H1 (cell line): ENCODE data around the gene POU3F1. TPM values are rescaled to one million over a fixed set of nuclear protein-coding genes. Genes with fewer than 3 reads are reported as not detected.
A peak's percentile ranks its signal among the peaks of the same experiment; 100 is the strongest.

Experiments used
- CTCF ChIA-PET: fragments of 300-600 bp; sonication (Branson Sonifier 250); formaldehyde crosslinking; loops from one replicate; lab custom pipeline; 2021; ENCODE audit not compliant: partially characterized antibody; lab: Charles Lee
- POLR2A ChIA-PET: fragments of 300-600 bp; sonication (Branson Sonifier 250); formaldehyde crosslinking; loops from one replicate; lab custom pipeline; 2021; ENCODE audit warnings: inconsistent platforms; ENCODE audit not compliant: partially characterized antibody; lab: Charles Lee
- DNase-seq, 2 experiments: peaks; one replicate each; pipeline versions ENCODE4 v3.0.0 to v3.0.0-alpha.2; 2010 to 2022; ENCODE audit warnings: low spot score in 2 of 2, low read depth in 1 of 2, mixed read lengths in 1 of 2
- FAIRE-seq: peaks from 2 replicates; lab custom pipeline; 2011; peaks lifted over from hg19 to GRCh38; lab: Jason Lieb, UNC
- H2AFZ ChIP-seq: 2 replicates; pipeline ENCODE4 v1.8.1; 2012; ENCODE audit warnings: low read length, inconsistent platforms
- H2AK5ac ChIP-seq: 2 replicates; pipeline ENCODE4 v1.6.1; 2013; ENCODE audit warnings: low read depth, low read length
- H2BK120ac ChIP-seq: replicated peaks from 2 replicates; pipeline ENCODE3; 2013; ENCODE audit warnings: low read depth, low read length, inconsistent platforms
- H2BK12ac ChIP-seq: 2 replicates; pipeline ENCODE4 v1.6.1; 2013; ENCODE audit warnings: low read depth, low read length
- H2BK15ac ChIP-seq: 2 replicates; pipeline ENCODE4 v1.6.1; 2013; ENCODE audit warnings: low read length
- H2BK20ac ChIP-seq: 2 replicates; pipeline ENCODE4 v1.6.1; 2013; ENCODE audit warnings: low read length
- H2BK5ac ChIP-seq: 2 replicates; pipeline ENCODE4 v1.6.1; 2013; ENCODE audit warnings: low read depth, low read length
- H3K14ac ChIP-seq: 2 replicates; pipeline ENCODE4 v1.6.1; 2013; ENCODE audit warnings: inconsistent platforms; ENCODE audit not compliant: insufficient read length
- H3K18ac ChIP-seq: 2 replicates; pipeline ENCODE4 v1.6.1; 2013; ENCODE audit warnings: low read length; ENCODE audit errors: extremely low read depth
- H3K23ac ChIP-seq: 2 replicates; pipeline ENCODE4 v1.6.1; 2013; ENCODE audit warnings: inconsistent platforms; ENCODE audit not compliant: insufficient read length
- H3K23me2 ChIP-seq: 2 replicates; pipeline ENCODE4 v1.6.1; 2013; ENCODE audit warnings: low read depth, low read length
- H3K27ac ChIP-seq: 2 replicates; pipeline ENCODE4 v1.6.1; 2011; ENCODE audit warnings: low read depth, low read length, inconsistent platforms
- H3K27me3 ChIP-seq, 4 experiments: replicated peaks in 1 of 4; 1 replicate in 1 of 4; 2 replicates in 3 of 4; pipeline versions ENCODE4 v1.6.1 to v1.8.1; 2011 to 2013; ENCODE audit warnings: low read length in 3 of 4, mild to moderate bottlenecking in 3 of 4, inconsistent platforms in 2 of 4, mixed read lengths in 2 of 4, moderate library complexity in 1 of 4; ENCODE audit not compliant: control insufficient read depth in 3 of 4, insufficient read depth in 3 of 4; ENCODE audit errors: extremely low read depth in 1 of 4
- H3K36me3 ChIP-seq, 4 experiments: 2 replicates each; pipeline versions ENCODE4 v1.6.1 to v1.8.1; 2011 to 2013; ENCODE audit warnings: mild to moderate bottlenecking in 4 of 4, low read length in 3 of 4, moderate library complexity in 2 of 4, control low read depth in 1 of 4, inconsistent platforms in 1 of 4; ENCODE audit not compliant: insufficient read depth in 4 of 4, control insufficient read depth in 2 of 4
- H3K4ac ChIP-seq: replicated peaks from 2 replicates; pipeline ENCODE3; 2013; ENCODE audit warnings: low read length, low read depth, mixed read lengths, inconsistent platforms; ENCODE audit not compliant: insufficient read length
- H3K4me1 ChIP-seq, 4 experiments: replicated peaks in 1 of 4; 1 replicate in 1 of 4; 2 replicates in 3 of 4; pipeline versions ENCODE4 v1.6.1 to v1.8.1; 2011 to 2013; ENCODE audit warnings: low read length in 3 of 4, inconsistent platforms in 2 of 4, mixed read lengths in 1 of 4; ENCODE audit not compliant: insufficient read depth in 4 of 4, control insufficient read depth in 3 of 4
- H3K4me2 ChIP-seq, 2 experiments: 2 replicates each; pipeline versions ENCODE4 v1.6.1 to v1.8.1; 2011 to 2013; ENCODE audit warnings: low read depth in 2 of 2, low read length in 2 of 2, control low read depth in 1 of 2, inconsistent platforms in 1 of 2, mild to moderate bottlenecking in 1 of 2; ENCODE audit not compliant: insufficient read depth in 1 of 2
- H3K4me3 ChIP-seq, 4 experiments: fragments of 200-600, 300-600 bp in 1 of 4; sonication (generic), shearing (Covaris generic), sonication (Bioruptor Twin) in 1 of 4; 2 replicates each; pipeline versions ENCODE4 v1.5.1 to v1.8.1; 2011 to 2016; ENCODE audit warnings: low read length in 4 of 4, low read depth in 3 of 4, control low read depth in 2 of 4, inconsistent platforms in 2 of 4, mild to moderate bottlenecking in 2 of 4, mixed read lengths in 1 of 4, moderate library complexity in 1 of 4; ENCODE audit not compliant: insufficient read depth in 2 of 4; ENCODE audit errors: extremely low read depth in 1 of 4
- H3K56ac ChIP-seq: replicated peaks from 2 replicates; pipeline ENCODE3; 2013; ENCODE audit warnings: low read depth, mild to moderate bottlenecking, mixed read lengths, low read length, inconsistent platforms; ENCODE audit not compliant: insufficient read length
- H3K79me1 ChIP-seq: 2 replicates; pipeline ENCODE4 v1.6.1; 2013; ENCODE audit warnings: low read depth, low read length, control low read depth
- H3K79me2 ChIP-seq, 2 experiments: 2 replicates each; pipeline versions ENCODE4 v1.6.1 to v1.8.1; 2012 to 2013; ENCODE audit warnings: low read length in 2 of 2, mild to moderate bottlenecking in 2 of 2, inconsistent platforms in 1 of 2; ENCODE audit not compliant: insufficient read depth in 2 of 2, control insufficient read depth in 1 of 2
- H3K9ac ChIP-seq, 4 experiments: replicated peaks in 1 of 4; 1 replicate in 1 of 4; 2 replicates in 3 of 4; pipeline versions ENCODE4 v1.6.1 to v1.8.1; 2011 to 2013; ENCODE audit warnings: low read depth in 3 of 4, low read length in 3 of 4, control low read depth in 2 of 4, mild to moderate bottlenecking in 2 of 4, moderate library complexity in 2 of 4, inconsistent platforms in 1 of 4; ENCODE audit errors: extremely low read depth in 1 of 4
- H3K9me3 ChIP-seq, 2 experiments: 2 replicates each; pipeline versions ENCODE4 v1.6.1 to v1.8.1; 2012 to 2013; ENCODE audit warnings: mild to moderate bottlenecking in 2 of 2, moderate library complexity in 2 of 2, control low read depth in 1 of 2, inconsistent platforms in 1 of 2, low read depth in 1 of 2, low read length in 1 of 2, mixed read lengths in 1 of 2; ENCODE audit not compliant: insufficient read depth in 2 of 2
- H4K20me1 ChIP-seq, 2 experiments: replicated peaks in 1 of 2; 2 replicates each; pipeline versions ENCODE3 to v1.8.1; 2011 to 2013; ENCODE audit warnings: inconsistent platforms in 2 of 2, low read length in 2 of 2, mild to moderate bottlenecking in 1 of 2; ENCODE audit not compliant: insufficient read depth in 2 of 2, control insufficient read depth in 1 of 2
- H4K5ac ChIP-seq: 2 replicates; pipeline ENCODE4 v1.6.1; 2013; ENCODE audit warnings: low read length, low read depth, mixed read lengths, inconsistent platforms; ENCODE audit not compliant: insufficient read length
- H4K8ac ChIP-seq: 2 replicates; pipeline ENCODE4 v1.8.0; 2013; ENCODE audit warnings: mild to moderate bottlenecking, moderate library complexity, low read length, inconsistent platforms; ENCODE audit not compliant: insufficient read depth; ENCODE audit errors: extremely low read depth
- H4K91ac ChIP-seq: replicated peaks from 2 replicates; pipeline ENCODE3; 2013; ENCODE audit warnings: low read length, mixed read lengths, inconsistent platforms; ENCODE audit not compliant: insufficient read length
- ASH2L ChIP-seq: fragments of 200-600, 300-600 bp; sonication (generic); IDR thresholded peaks from one replicate; pipeline ENCODE4 v1.7.1; 2017; ENCODE audit warnings: low read length
- BACH1 ChIP-seq: IDR thresholded peaks from 2 replicates; pipeline ENCODE4 v1.6.1; 2012; ENCODE audit warnings: low read length, improper control_type of control experiment
- MAFK ChIP-seq: IDR thresholded peaks from 2 replicates; pipeline ENCODE4 v1.6.1; 2012; ENCODE audit warnings: low read depth, mild to moderate bottlenecking, improper control_type of control experiment, low read length
- TCF12 ChIP-seq: IDR thresholded peaks from 2 replicates; pipeline ENCODE4 v1.6.1; 2011; ENCODE audit warnings: low read depth, mild to moderate bottlenecking, low read length
- YY1 ChIP-seq: IDR thresholded peaks from 2 replicates; pipeline ENCODE4 v1.6.1; 2011; ENCODE audit warnings: low read depth, mild to moderate bottlenecking, low read length
- WGBS, 2 experiments: shearing (Covaris generic) in 1 of 2; methylation state at CpG; one replicate each; pipeline versions ENCODE4 v1.1.6 to v1.1.7; 2013 to 2015; ENCODE audit warnings: low lambda C conversion rate in 2 of 2, mixed read lengths in 2 of 2, inconsistent platforms in 1 of 2, low coverage in 1 of 2, missing lambda C conversion rate in 1 of 2; ENCODE audit not compliant: insufficient replicate concordance in 2 of 2, insufficient coverage in 1 of 2, insufficient read length in 1 of 2; ENCODE audit errors: extremely low coverage in 1 of 2, missing lambda C conversion rate in 1 of 2; 5-methylcytosine and 5-hydroxymethylcytosine counted together
- polyA plus RNA-seq, 7 experiments: library from polyadenylated mRNA; depleted of rRNA in 3 of 7; stranded (reverse) in 5 of 7; unstranded in 2 of 7; fragments of >200 nt in 5 of 7; fragments of 200-250 nt in 2 of 7; gene quantifications; 1 replicate in 5 of 7; 2 replicates in 1 of 7; 4 replicates in 1 of 7; pipeline versions ENCODE4 v1.2.1 to v1.2.3, GENCODE V29; 2011 to 2013; ENCODE audit warnings: missing spikeins in 2 of 7, mixed read lengths in 2 of 7
- total RNA-seq: library from RNA; stranded (reverse); fragmentation: NEBNext Ultra II Directional; extraction: Animal tissue kit (Norgen Biotek cat#: 25700); gene quantifications from 2 replicates; pipeline ENCODE4 v1.2.1, GENCODE V29; 2021
- TF ChIP-seq, protein P1 (sequence below): IDR thresholded peaks from 2 replicates; pipeline ENCODE4 v1.6.1; 2012; ENCODE audit warnings: inconsistent platforms
- TF ChIP-seq, protein P2 (sequence below): IDR thresholded peaks from 2 replicates; pipeline ENCODE4 v1.6.1; 2011; ENCODE audit warnings: low read depth, mild to moderate bottlenecking, low read length; ENCODE audit not compliant: insufficient read depth

Gene POU3F1
- total and polyA plus RNA-seq, 2 of the 8 experiments (the other 6 are each of a cell fraction or from before 2014, with no cell fraction given), result 4.2 to 10.8 TPM

DNA sequence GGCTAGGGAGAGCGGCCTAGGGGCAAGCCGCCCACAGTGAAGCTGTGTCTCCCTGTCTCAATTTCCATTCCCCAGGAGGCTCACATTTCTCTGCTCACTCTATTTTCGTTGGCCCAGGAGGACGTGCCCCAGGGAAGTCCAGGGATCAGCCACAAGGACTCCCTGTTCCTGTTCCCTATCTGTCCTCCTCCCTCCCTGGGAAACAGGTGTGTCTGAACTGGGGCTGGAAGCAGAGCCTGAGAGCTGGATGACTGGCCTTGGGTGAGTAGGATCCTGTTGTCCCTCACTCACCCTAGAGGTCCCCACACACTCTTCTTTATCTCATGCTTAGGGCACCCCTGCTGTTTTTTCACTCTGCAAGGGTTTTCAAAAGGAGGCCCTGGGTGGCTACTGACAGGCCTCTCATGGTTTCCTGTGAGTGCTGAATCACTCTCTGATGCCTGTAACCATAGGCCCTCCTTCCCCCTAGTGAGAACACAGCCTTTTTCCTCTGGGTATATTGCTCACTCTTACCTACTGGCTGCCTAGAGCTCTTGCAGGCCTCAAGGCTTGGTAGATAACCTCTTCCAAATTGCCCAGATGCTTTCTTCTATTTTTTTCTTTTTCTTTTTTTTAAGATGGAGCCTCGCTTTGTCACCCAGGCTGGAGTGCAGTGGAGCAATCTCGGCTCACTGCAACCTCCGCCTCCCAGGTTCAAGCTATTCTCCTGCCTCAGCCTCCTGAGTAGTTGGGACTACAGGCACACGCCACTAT, 37.3 kb downstream of the POU3F1 start:
- H3K23ac ChIP-seq, result no peak overlapping the region
- DNase-seq (no peak), FAIRE-seq (no peak)
- peaks cover 7 to 22% (median 13%) of the 10 kb centered on the region in 4 experiments for H3K4me1 ChIP-seq
- no peak overlapping the region; a peak in 1 of 8 replicates for H3K4me3 ChIP-seq
- 0 out of 2 replicates have a peak overlapping the region, but pooled peaks have one; percentile 17 for H3K18ac ChIP-seq
- H4K20me1 ChIP-seq, result peaks cover 5 to 9% of the 10 kb centered on the region in 2 experiments
- no peak overlapping the region for H4K91ac ChIP-seq
- H3K79me1 ChIP-seq, result no peaks in the 10 kb centered on the region; the same call in 1 of the 2 replicates
- peak overlapping the region; percentile 46; the same call in 1 of the 2 replicates for H2BK5ac ChIP-seq
- 0 out of 4 replicates have a peak overlapping the region, but pooled peaks of 1 of the 2 experiments have one; percentile 13 for H3K4me2 ChIP-seq
- no peak overlapping the region for H2BK120ac ChIP-seq
- H2BK12ac ChIP-seq, result no peak overlapping the region; the same call in 1 of the 2 replicates
- H2AFZ ChIP-seq, result peak overlapping the region; percentile 54
- peak overlapping the region; percentile 50; the same call in 1 of the 2 replicates for H3K27ac ChIP-seq
- CTCF ChIA-PET, result interaction anchor here (1.0 to 15.9 kb wide), 8 partner anchors 10 to 73 kb away, joined by 3 to 211 read pairs (median 3); partner anchors contain the start of gene SF3A3
- no peak overlapping the region for H3K9ac ChIP-seq
- H2AK5ac ChIP-seq, result no peak overlapping the region
- H3K23me2 ChIP-seq, result peaks cover 11% of the 10 kb centered on the region
- H3K79me2 ChIP-seq, result peaks cover 12 to 23% of the 10 kb centered on the region in 2 experiments
- no peak overlapping the region for H2BK20ac ChIP-seq
- H3K36me3 ChIP-seq, result no peaks in the 10 kb centered on the region
- POLR2A ChIA-PET, result interaction anchor here (0.6 to 2.7 kb wide), 8 partner anchors 8 to 1546 kb away, joined by 3 to 17 read pairs (median 4); partner anchors contain the start of gene SF3A3
- 76% methylated on average over 8 of the region's 8 CpGs; no CpG with 5 or more reads in 1 of the 2 experiments for WGBS, 2 experiments
- H2BK15ac ChIP-seq, result no peak overlapping the region
- TF ChIP-seq YY1, result no peak
- no peak for TF ChIP-seq TCF12
- TF ChIP-seq, protein P1, sequence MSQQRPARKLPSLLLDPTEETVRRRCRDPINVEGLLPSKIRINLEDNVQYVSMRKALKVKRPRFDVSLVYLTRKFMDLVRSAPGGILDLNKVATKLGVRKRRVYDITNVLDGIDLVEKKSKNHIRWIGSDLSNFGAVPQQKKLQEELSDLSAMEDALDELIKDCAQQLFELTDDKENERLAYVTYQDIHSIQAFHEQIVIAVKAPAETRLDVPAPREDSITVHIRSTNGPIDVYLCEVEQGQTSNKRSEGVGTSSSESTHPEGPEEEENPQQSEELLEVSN, result no peak
- TF ChIP-seq, protein P2, sequence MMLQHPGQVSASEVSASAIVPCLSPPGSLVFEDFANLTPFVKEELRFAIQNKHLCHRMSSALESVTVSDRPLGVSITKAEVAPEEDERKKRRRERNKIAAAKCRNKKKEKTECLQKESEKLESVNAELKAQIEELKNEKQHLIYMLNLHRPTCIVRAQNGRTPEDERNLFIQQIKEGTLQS, result no peak
- TF ChIP-seq ASH2L, result peak; percentile 60
- no peak for TF ChIP-seq BACH1
- TF ChIP-seq MAFK, result 0 out of 2 replicates have a peak, but pooled peaks have one; percentile 14
- H4K5ac ChIP-seq, result no peak overlapping the region
- peaks cover 0 to 3% (median 2%) of the 10 kb centered on the region in 4 experiments; a peak in 2 of 7 replicates for H3K27me3 ChIP-seq
- no peaks in the 10 kb centered on the region for H3K9me3 ChIP-seq
- no peak overlapping the region for H3K14ac ChIP-seq
- H4K8ac ChIP-seq, result no peak overlapping the region
- H3K56ac ChIP-seq, result no peak overlapping the region
- no peak overlapping the region for H3K4ac ChIP-seq
